ENCODE measurements around the gene CSTF3. TPM values are rescaled to one million over a fixed set of nuclear protein-coding genes. Genes with fewer than 3 reads are reported as not detected.
A peak's percentile ranks its signal among the peaks of the same experiment; 100 is the strongest.

The CSTF3 gene
- 10 to 100 TPM; 20.6 to 28.4 TPM for total RNA-seq

DNA sequence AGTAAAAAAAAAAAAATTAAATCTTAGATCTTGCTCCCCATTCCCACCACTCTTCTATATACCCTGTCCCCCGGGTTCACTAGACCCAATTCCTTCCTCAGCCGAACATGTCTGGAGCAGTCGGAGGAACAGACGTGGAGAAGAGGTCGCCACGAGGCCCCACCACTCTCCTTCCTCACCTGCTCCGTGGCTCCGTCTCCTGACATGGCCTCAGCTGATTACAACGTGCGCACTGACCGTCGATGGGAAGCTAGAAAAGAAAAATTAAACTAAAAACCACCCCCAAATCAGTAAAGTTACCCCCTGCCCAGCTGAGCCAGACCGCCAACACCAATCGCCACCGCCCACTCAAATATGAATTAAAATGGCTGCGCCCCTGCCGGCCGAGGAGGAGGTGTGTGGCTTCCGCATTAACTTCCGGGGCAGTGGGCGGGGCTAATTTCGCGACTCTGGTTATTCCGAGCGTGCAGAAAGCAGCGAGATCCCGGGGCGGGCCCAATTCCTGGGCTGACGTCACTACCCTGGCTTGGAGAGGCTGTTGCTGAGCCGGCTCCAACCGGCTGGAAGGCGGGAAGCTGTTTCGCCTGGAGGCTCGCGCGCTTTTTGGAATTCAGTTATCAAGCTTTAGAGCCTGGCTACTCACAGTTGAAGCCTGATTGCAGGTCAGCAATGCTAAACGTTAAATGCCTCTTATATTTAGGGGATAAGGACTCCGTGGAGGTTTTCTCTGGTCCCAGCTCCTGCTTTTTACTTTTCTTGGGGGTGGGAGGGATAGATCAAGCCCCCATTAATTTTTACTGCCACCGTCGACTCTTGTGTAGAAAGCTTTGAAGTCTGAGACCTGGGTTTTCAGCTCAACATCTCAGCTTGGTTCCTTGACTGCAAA, at the start of gene CSTF3:
CSTF3 (minus strand) TSS at position 361 of the 886 bp plus-strand sequence; CDS start at position 206, 155 bp downstream.
- ATAC-seq (replicated peaks) = peak; percentile 98
- peak within 1 kb of the TSS; percentile 100 for H3K4me3 Mint-ChIP-seq

DNA sequence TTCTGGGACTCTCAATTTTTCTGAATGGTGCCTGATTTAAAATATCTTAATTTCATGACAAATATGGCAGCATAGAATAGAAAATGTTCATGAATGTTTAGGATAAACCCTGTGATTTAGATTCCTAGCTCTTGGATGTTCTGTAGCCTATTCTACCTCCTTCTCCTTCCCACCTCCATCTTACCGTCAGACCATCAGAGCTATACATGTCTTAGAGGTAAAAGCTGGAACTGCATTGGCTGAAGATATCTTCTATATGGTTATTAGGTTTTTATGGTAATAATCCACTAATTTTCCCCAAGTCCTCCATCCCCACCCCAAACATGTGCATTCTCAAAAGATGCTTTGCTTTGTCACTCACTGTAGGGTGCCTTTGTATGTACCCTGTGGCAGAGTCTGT, 46.9 kb upstream of the CSTF3 start:
- H3K36me3 Mint-ChIP-seq (ENCODE audit: low read depth) = no peaks in the 10 kb centered on the region
- H3K4me3 Mint-ChIP-seq = no peak overlapping the region
- H3K27me3 Mint-ChIP-seq = no peaks in the 10 kb centered on the region
- no peak overlapping the region for H3K27ac Mint-ChIP-seq
- no peaks in the 10 kb centered on the region for H3K4me1 Mint-ChIP-seq
- no peaks in the 10 kb centered on the region for H3K9me3 Mint-ChIP-seq
- no peak for ATAC-seq (replicated peaks)

More for the DNA sequence above, at the start of gene CSTF3:
- no peaks in the 10 kb centered on the region for H3K27me3 Mint-ChIP-seq
- peaks cover 43% of the 10 kb centered on the region for H3K36me3 Mint-ChIP-seq (ENCODE audit: low read depth)
- H3K27ac Mint-ChIP-seq = peak within 1 kb of the TSS; percentile 100
- no peaks in the 10 kb centered on the region for H3K9me3 Mint-ChIP-seq
- peaks cover 22% of the 10 kb centered on the region for H3K4me1 Mint-ChIP-seq

DNA sequence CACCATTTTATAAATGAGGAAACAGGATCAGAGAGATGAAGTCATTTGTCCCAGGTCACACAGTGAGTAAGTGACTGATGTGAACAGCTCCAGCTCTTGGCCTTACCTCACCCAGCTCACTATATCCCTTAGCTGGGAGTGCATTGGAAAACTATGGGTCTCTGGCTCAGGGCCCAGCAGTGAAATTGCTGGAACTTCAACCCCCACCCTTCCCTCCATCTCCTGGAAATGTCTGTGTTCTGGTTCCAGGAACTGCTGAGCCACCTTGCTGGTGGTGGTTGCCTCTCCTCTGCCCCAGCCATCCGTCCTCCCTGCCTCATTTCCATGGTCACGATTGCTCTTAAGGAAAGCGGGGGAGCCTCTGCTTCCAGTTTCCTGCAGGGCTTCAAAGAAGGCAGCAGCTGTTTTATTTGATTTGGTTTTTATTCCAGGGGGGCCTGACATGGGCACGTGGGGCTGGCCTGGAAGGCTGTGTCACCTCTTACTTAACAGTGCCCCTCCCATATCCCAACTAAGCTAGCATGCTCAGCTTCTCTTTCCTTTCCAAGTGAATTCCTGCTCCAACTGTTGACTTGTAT, 46.2 kb upstream of the CSTF3 start:
- H3K9me3 Mint-ChIP-seq = no peaks in the 10 kb centered on the region
- no peak for ATAC-seq (replicated peaks)
- H3K27ac Mint-ChIP-seq = no peak overlapping the region
- H3K4me3 Mint-ChIP-seq = no peak overlapping the region
- H3K36me3 Mint-ChIP-seq (ENCODE audit: low read depth) = no peaks in the 10 kb centered on the region
- no peaks in the 10 kb centered on the region for H3K4me1 Mint-ChIP-seq
- H3K27me3 Mint-ChIP-seq = no peaks in the 10 kb centered on the region

DNA sequence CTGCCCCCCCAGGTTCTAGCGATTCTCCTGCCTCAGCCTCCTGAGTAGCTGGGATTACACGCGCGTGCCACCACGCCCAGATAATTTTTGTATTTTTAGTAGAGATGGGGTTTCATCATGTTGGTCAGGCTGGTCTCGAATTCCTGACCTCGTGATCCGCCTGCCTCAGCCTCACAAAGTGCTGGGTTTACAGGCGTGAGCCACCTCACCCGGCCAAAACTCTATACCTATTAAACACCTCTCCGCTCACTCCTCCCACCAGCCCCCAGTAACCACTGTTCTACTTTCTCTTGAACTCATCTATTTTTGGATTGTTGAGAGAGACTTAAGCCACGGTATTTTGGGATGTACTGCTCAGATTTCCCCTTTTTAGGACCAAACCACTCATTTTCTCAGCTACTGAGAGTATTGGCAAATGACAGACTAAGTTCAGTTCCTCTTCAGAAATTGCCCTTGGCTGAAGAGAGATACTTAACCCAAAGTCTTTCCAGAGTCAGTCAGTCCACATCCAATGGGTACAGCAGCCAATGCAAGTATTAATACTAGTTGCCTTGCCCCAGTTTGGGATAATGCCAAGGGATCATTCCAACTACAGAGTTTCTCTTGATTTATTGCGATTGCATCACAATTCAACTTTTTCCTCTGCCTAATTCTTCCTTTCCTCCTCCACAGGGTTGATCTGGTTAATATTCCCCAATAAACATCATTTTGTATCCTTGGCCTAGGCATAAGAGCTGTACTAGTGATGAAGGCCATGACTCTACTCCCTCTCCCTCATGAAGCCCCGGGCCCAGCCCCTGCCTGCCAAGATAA, 36.8 kb upstream of the CSTF3 start:
- Mint-ChIP-seq H3K4me1 (no peaks in the 10 kb centered on the region), H3K9me3 (no peaks in the 10 kb centered on the region), H3K36me3 (ENCODE audit: low read depth) (no peaks in the 10 kb centered on the region), H3K27me3 (no peaks in the 10 kb centered on the region), H3K4me3 (no peak overlapping the region), H3K27ac (no peak overlapping the region)
- ATAC-seq (replicated peaks) = no peak

DNA sequence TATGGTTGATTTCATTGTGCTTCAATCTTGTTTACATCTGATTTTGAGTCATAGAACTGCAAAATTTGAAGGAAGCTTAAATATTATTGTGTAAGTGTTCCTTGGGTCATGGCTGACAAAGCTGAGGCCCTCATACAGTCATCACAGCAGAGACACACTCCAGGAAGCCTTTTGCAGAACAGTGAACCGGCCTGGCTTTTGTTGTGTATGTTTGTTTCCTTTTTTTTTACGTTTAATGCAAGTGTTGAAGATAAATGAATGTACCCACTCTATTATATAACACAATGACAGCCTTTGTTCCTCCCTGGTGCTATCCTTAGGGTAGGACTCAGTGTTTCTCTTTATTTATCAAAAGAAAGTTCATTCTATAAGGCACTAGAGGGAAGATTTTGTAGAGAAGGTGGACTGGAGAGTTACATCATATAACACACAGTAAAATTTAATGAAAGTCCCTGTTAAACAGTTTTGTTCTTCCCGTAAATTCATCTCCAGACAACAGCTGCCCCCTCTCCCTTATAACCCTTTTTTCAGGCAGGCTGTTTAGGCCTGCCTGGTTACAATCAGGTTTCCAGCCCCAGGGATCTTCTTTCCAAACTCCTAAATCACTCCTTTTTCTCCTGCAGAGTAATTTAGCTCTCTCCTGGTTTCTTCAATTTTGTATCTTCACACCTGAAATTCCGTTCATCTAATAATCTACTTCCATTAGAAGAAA, 34.3 kb upstream of the CSTF3 start:
- no peak for ATAC-seq (replicated peaks)
- Mint-ChIP-seq H3K36me3 (ENCODE audit: low read depth) (no peaks in the 10 kb centered on the region), H3K9me3 (no peaks in the 10 kb centered on the region), H3K27me3 (no peaks in the 10 kb centered on the region), H3K27ac (no peak overlapping the region), H3K4me3 (no peak overlapping the region), H3K4me1 (no peaks in the 10 kb centered on the region)

DNA sequence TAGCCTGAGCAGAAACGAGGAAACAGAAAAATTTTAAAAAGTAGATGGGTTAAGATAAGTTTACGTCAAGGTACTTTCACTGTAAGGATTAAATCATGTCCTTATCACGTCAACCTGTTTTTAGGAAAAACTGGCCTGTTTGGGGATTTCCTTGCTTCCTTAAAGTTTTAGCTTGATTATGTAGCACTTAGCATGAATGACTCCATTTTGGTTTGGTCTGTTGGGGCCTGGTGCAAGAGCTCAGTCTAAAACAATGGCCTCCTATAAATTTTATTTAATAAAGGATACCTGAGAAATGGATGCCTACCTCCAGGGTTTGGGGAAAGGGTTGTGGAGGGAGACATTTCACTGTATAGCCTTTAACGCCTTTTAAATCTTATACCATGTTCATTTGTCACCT, 33.2 kb upstream of the CSTF3 start:
- H3K9me3 Mint-ChIP-seq = no peaks in the 10 kb centered on the region
- H3K27me3 Mint-ChIP-seq = no peaks in the 10 kb centered on the region
- H3K4me3 Mint-ChIP-seq = no peak overlapping the region
- H3K36me3 Mint-ChIP-seq (ENCODE audit: low read depth) = no peaks in the 10 kb centered on the region
- H3K27ac Mint-ChIP-seq = no peak overlapping the region
- no peak for ATAC-seq (replicated peaks)
- H3K4me1 Mint-ChIP-seq = no peaks in the 10 kb centered on the region

DNA sequence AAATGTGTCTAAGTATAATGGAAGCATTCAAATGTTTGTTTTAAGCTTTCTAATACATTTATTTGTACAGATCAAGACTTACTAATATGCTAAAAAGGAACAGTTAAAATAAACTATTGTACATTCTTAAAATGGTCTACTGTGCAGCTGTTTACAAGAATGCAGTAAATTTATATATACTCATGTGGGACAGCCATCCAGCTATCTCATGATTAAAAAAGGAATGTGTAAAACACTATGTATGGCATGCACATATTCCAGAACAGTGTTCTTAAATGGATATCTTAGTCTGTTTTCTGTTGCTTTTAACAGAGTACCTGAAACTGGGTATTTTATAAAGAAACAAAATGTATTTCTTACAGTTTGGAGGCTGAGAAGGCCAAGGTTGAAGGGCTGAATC, 30.2 kb upstream of the CSTF3 start:
- Mint-ChIP-seq H3K4me3 (no peak overlapping the region), H3K4me1 (no peaks in the 10 kb centered on the region), H3K9me3 (no peaks in the 10 kb centered on the region), H3K36me3 (ENCODE audit: low read depth) (no peaks in the 10 kb centered on the region), H3K27ac (no peak overlapping the region), H3K27me3 (no peaks in the 10 kb centered on the region)
- ATAC-seq (replicated peaks) = no peak

DNA sequence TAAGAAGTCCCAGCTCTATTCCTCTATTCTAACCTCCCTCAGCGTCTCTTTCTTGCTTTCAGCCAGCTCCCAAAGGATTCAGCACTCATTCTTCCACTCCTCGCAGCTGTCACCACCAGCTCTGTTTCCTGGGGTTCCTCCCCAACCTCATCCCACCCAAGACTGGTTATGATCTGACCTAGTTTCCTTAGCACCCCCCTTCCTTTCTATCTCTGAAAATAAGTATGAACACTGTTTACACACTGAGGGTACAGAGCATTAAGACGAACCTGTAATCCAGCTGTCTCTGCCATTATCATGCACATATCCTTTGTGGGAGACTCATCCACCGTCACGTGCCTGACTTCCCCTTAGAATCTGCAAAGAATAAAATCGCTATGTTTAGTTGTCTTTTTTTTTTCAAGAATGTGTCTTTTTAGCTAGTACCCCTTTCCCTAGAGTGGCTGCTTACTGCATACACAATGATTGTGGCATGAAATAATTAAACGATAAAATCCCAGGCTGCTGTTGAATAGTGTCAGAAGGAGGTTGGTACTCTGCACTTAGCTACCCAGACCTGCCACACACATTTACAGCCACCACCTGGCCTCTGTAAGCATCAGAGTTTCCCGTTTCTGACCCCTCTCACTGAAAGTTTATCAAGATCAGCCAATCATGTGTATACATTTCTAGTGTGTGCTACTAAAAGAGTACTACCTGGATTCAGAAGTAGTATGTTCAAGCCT, 26.9 kb upstream of the CSTF3 start:
- H3K9me3 Mint-ChIP-seq = no peaks in the 10 kb centered on the region
- no peaks in the 10 kb centered on the region for H3K36me3 Mint-ChIP-seq (ENCODE audit: low read depth)
- ATAC-seq (replicated peaks) = no peak
- no peak overlapping the region for H3K4me3 Mint-ChIP-seq
- H3K27ac Mint-ChIP-seq = no peak overlapping the region
- no peaks in the 10 kb centered on the region for H3K27me3 Mint-ChIP-seq
- H3K4me1 Mint-ChIP-seq = no peaks in the 10 kb centered on the region

DNA sequence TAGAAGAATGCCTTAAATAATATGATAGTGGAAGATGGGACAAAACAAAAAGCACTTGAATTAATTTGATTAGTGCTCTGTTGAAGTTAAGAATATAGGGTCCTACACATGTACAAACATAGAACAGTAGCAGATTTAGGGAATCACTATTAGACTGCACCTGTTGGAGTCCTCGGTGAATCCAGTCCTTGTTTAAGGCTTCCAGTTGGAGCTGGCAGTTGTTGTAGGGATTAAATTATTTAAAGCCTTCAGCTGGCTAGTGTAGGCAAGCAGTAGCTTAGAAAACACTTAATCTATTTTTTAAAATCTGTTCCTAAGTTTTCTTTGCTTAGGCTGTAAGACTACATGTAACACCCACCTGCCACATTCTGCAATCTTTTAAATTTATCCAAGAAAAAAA, 24.5 kb upstream of the CSTF3 start:
- Mint-ChIP-seq H3K27me3 (no peaks in the 10 kb centered on the region), H3K4me1 (no peaks in the 10 kb centered on the region), H3K9me3 (no peaks in the 10 kb centered on the region), H3K4me3 (no peak overlapping the region), H3K36me3 (ENCODE audit: low read depth) (no peaks in the 10 kb centered on the region), H3K27ac (no peak overlapping the region)
- ATAC-seq (replicated peaks) = no peak

DNA sequence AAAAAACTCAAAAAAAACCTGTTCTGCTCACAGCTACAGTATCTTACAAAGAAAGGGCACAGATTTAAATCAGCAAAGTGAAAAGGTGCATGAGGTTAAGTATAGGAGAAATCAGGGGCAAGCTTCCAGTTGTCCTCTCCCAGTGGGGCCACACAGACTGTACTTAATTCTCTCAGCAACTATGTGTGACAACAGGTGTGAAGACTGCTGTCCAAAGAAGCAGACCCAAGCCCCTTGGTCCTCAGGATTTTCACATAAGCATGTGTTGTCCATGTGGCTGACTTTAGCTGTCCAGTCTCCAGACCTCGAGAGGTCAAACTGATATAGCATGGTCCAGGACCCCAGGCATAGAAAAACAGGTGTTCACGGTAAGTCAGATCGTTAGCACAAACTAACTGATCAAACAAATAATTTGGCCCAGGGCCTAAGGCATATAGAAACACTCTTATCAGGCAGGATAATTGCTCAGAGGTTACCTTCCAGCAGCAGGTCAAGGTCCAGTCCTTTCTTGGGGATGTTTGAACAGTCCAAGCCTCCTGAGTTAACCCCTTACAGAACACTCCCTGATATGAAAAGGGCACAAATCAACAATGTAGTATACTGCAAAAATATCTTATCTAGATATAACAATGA, 21.1 kb upstream of the CSTF3 start:
- H3K4me3 Mint-ChIP-seq = no peak overlapping the region
- H3K27ac Mint-ChIP-seq = no peak overlapping the region
- no peak for ATAC-seq (replicated peaks)
- no peaks in the 10 kb centered on the region for H3K9me3 Mint-ChIP-seq
- H3K4me1 Mint-ChIP-seq = peaks cover 9% of the 10 kb centered on the region
- H3K36me3 Mint-ChIP-seq (ENCODE audit: low read depth) = no peaks in the 10 kb centered on the region
- no peaks in the 10 kb centered on the region for H3K27me3 Mint-ChIP-seq

DNA sequence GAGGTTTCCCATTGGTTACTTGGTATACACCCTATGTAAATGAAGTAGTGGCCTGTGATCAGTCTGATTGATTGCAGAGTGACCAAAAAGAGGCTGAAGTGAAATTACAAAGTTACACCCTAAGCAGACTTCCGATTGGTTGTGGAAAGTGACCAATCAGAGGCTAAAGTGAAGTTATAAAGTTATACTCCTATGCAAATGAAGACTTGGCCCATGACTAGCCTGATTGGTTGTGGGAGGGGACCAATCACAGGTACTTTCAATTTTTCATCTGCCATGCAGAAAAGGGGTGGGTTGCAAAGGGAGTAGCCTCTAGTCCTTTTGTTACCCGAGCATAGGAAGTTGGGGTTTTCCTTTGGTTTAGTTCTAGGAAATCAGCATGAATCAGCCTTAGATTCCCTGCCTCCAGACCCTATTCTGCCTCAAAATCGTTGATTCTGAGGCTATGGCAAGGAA, 18.1 kb upstream of the CSTF3 start:
- H3K4me1 Mint-ChIP-seq = peaks cover 9% of the 10 kb centered on the region
- peak; percentile 71 for ATAC-seq (replicated peaks)
- peak overlapping the region; percentile 1 for H3K4me3 Mint-ChIP-seq
- no peaks in the 10 kb centered on the region for H3K36me3 Mint-ChIP-seq (ENCODE audit: low read depth)
- H3K27me3 Mint-ChIP-seq = no peaks in the 10 kb centered on the region
- no peak overlapping the region for H3K27ac Mint-ChIP-seq
- no peaks in the 10 kb centered on the region for H3K9me3 Mint-ChIP-seq

DNA sequence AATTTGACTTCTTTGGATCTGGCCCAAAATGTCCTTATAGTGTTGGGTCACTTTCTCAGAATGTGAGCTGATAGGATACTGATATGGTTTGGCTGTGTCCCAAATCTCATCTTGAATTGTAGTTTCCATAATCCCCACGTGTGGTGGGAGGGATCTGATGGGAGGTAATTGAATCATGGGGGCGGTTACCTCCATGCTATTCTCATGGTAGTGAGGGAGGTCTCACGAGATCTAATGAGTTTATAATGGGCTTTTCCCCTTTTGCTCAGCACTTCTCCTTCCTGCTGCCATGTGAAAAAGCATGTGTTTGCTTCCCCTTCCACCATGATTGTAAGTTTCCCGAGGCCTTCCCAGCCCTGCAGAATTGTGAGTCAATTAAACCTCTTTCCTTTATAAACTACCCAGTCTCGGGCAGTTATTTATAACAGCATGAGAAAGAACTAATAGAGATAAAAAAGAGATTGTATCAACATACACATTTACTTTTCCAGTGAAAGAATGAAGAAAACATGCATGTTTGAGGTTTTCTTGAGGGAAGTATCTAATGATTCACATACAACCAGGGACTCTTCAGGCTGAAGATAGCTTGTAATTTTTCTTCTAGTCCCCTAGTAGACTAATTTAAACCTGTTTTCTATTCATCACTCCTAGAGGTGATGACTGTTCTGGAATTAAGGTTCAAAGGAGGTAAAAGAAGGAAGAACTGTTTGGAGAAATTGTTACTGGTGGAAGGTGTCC, 17.3 kb upstream of the CSTF3 start:
- H3K4me3 Mint-ChIP-seq = peak overlapping the region; percentile 1
- H3K27me3 Mint-ChIP-seq = no peaks in the 10 kb centered on the region
- H3K4me1 Mint-ChIP-seq = peaks cover 9% of the 10 kb centered on the region
- no peak overlapping the region for H3K27ac Mint-ChIP-seq
- no peaks in the 10 kb centered on the region for H3K36me3 Mint-ChIP-seq (ENCODE audit: low read depth)
- no peak for ATAC-seq (replicated peaks)
- no peaks in the 10 kb centered on the region for H3K9me3 Mint-ChIP-seq
